NCI-H2196 (cell line): ENCODE data around the gene SWAP70.

ENCODE experiments used
- DNase-seq: peaks from one replicate; lab custom pipeline; 2025; ENCODE audit not compliant: unreplicated experiment; lab: John Stamatoyannopoulos, UW

SWAP70 gene

GRCh38 chr11:9774109-9774508 is 110.2 kb downstream of the SWAP70 start:
- DNase-seq: no peak

GRCh38 chr11:9774591-9775397 is 110.9 kb downstream of the SWAP70 start:
- DNase-seq: no peak

DNA sequence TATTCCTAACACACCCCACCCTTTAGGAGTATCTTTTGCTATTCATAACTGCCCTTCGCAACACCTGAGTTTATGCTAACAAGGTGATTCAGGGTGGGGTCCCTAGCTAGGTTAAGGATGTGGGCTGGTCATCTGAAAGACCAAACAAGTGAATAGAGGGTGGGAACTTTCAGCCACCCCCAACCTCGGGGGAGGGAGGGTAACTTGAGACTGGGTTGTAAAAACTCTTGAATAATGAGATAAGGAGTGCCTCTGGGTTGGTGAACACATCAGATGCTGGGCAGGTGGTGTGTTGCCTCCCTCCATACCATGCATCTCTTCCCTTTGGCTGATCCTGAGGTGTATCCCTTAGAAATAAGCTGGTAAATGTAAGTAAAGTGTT is 111.5 kb downstream of the SWAP70 start:
- DNase-seq: no peak

- no peak for DNase-seq
Measured at GRCh38 chr11:9776203-9776602, 112.3 kb downstream of the SWAP70 start.

DNA sequence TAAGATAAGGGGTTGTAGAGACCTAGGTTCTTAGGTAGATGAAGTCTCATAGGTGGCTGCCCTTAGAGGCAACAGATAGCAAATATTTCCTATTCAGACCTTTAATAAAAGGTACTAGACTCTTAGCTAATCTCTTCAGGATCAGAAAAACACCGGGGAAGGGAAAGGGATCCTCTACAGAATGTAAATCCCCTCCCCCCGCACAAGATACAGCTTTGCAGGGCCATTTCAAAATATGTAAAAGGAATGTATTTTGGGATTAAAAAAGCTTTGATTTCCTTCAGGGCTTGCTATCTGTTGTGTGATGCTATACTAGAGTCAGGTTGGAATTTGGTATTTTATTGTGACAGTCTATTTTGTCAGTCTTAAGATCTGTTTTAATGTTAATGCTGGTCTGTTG is 113.2 kb downstream of the SWAP70 start:
- no peak for DNase-seq

DNA sequence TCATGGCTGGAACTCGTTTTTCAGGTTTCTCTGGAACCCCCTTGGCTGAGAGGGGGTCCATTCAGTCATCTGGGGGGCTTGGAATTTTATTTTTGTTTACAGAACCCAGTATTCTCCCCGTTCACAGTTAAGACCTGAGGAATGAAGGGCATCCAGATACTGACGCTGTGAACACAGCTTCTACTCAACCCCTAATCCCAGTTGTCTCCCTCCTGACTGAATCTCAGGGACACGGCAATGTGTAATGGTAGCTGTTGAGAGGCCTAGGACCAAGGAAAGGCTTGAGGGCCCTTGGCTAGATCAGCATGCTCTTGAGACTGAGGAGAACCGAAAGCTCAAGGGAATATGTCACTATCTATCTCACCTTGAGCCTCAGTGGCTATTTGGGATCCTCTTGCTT is 113.6 kb downstream of the SWAP70 start:
- no peak for DNase-seq

DNA sequence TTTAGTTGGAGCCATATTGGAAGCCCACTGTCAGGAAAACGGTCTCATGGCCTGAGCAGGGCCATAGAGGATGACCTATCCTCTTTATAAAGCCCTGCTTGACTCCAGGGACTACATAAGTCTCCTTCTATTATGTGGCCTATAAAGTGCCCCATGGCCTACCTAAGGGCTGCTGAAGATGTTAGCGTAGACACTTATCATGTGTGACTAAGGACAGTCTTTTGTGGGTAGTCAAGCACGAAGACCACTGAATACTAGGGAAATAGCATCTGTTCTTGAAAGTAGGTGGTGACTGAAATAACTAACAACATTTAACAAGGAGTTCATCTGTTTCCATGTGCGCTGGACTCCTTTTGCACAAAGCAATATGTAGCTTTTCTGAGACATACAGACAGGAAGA is 117.1 kb downstream of the SWAP70 start:
- DNase-seq: no peak

DNA sequence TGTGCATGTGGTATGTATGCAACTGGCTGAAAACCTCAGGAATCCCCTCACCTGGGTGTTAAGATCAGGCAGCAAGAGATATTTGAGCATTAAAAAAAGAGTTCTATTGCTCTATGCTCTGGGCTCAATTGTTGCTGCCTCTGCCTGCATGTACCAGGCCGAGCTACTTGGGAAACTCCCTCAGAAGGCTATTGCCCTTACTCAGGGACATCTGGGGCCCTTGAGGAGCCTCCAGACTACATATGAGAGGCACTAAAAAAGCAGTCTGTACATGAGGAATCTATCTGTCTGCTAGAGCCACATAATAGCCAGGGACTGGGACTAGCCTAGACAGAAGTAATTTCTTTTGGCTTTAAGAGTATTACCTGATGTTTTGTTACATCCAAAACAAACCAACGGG is 120.1 kb downstream of the SWAP70 start:
- no peak for DNase-seq

GRCh38 chr11:9784602-9785315 is 120.9 kb downstream of the SWAP70 start:
- DNase-seq: no peak

GRCh38 chr11:9787260-9787659 is 123.4 kb downstream of the SWAP70 start:
- no peak for DNase-seq

DNA sequence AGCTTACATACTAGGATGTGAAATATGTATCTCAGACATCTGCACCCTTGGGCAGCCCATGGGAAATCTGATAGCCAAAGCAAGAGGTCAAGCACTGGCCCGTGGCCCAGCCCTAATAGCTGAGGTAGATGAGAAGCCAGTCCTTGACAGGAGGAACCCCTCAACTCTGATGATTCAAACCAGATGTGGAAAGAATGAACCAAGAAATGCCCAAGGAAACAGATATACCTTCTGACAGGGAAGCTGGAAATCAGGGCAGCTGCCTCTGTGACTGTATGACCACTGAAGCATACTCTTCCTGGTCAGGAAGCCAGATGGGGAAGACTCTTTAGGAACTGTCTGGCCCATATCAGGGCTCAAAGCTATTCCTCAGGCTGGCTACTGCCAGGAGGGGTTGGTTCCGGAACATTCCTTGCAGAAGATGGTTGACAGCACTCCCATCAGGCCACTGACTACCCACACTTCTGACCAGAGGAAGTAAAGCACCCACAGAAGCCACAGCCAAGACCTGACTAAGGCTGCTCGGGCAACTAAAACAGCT is 124.2 kb downstream of the SWAP70 start:
- DNase-seq: no peak

DNA sequence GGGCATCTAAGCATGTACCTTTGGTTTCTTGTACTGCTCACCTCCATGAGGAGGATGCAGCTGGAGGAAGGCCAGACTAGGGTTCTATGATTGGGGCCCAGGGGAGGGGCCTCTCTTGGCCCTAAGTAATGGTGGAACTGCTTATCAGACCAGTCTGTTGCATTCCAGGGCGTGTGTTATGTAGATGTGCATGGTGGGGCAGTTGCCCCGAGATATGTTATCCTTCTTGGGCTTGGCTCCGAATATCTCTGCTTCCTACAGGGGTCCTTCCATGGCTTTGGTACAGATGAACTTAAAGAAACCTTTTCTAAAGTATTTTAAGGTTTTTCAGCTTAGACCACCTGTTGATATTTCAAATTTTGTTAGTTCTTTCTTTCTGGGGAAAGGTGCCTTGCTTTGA is 126.0 kb downstream of the SWAP70 start:
- DNase-seq: no peak

- no peak for DNase-seq
Measured at GRCh38 chr11:9790703-9791102, 126.8 kb downstream of the SWAP70 start.

DNA sequence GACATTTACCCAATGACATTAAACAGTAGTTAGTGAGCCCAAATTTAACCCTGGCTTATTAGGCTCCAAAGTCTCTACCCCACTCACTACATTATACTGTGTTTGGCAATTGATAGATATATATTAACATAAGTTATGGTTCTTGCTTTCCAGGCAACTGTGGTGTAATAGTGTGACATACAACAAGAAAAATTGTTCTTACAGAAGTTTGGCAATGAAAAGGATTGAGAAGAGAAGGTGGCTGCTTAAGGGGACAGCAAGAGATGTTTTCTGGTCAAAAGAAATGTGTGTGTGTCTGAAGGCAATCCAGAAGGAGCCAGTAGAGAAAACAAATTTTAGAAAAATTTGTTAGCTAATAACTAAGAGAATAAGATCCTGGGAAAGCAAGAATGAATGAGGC is 132.4 kb downstream of the SWAP70 start:
- no peak for DNase-seq

GRCh38 chr11:9796854-9797253 is 133.0 kb downstream of the SWAP70 start:
- no peak for DNase-seq

DNA sequence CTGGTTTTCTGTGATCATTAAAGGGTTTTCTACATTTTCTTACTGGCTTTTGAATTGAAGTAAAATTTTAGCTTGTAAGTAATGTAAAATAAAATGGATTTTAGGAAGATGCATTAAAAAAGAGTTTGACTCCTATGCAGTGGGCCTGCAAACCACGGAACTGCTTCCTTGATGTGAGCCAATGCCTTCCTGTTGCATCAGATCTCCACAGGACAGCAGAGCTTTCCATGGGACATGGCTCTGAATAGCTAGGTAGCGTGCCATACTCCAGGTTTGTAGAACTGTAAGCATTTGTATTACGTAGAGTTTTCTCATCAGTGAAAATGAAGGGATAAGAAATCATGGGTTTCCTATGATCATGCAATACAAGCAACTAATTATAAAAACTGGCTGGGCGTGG is 133.4 kb downstream of the SWAP70 start:
- DNase-seq: no peak

- no peak for DNase-seq
Measured at GRCh38 chr11:9799886-9800285, 136.0 kb downstream of the SWAP70 start.

GRCh38 chr11:9802291-9802861 is 138.5 kb downstream of the SWAP70 start:
- no peak for DNase-seq
